ENCODE results near the gene RIPOR2.

RIPOR2 gene

DNA sequence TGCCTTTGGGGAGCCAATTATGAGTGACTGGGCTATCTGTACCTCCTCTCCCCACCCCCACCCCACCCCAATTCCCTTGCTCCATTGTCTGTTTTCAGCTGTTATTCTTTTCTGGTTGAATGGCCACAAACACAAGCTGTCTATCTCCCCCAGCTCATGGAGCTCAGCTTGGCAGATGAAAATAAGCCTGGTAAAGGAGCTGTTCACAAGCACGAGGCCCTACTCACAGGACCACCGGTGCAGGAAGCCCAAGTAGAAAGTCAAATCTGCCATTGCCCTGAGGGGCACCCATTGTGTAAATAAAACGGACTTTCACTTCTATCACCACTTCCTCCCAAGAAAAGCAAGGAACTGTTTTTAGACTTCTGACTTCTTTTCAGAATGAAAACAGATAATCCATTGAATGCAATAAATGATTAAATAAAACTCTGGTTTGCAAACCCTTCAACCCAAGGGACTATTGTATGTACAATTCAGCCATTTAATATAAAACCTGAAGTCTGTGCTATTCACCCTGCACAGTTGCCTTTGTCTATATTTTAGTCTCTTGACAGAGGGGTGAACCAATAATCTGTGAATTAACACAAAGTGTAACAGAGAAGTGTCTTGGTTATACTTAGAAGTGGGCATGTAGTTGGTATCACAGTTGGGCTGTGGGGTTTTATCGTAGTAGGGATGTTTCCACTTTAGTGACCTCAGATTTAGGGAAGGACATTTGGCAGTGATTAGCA is 27.7 kb downstream of the RIPOR2 start:
- H3K4me3 Mint-ChIP-seq = peak overlapping the region; percentile 6 to 95 (median 60)
- no peaks in the 10 kb centered on the region for H3K36me3 Mint-ChIP-seq (ENCODE audit: low read depth)
- TF ChIP-seq, protein P1, sequence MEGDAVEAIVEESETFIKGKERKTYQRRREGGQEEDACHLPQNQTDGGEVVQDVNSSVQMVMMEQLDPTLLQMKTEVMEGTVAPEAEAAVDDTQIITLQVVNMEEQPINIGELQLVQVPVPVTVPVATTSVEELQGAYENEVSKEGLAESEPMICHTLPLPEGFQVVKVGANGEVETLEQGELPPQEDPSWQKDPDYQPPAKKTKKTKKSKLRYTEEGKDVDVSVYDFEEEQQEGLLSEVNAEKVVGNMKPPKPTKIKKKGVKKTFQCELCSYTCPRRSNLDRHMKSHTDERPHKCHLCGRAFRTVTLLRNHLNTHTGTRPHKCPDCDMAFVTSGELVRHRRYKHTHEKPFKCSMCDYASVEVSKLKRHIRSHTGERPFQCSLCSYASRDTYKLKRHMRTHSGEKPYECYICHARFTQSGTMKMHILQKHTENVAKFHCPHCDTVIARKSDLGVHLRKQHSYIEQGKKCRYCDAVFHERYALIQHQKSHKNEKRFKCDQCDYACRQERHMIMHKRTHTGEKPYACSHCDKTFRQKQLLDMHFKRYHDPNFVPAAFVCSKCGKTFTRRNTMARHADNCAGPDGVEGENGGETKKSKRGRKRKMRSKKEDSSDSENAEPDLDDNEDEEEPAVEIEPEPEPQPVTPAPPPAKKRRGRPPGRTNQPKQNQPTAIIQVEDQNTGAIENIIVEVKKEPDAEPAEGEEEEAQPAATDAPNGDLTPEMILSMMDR (IDR thresholded peaks at IDR 0.05; ENCODE audit: unreplicated experiment in 3 of 3) = no peak
- H3K4me1 Mint-ChIP-seq = peaks cover 90% of the 10 kb centered on the region
- H3K27ac Mint-ChIP-seq = peak overlapping the region in 2 of 3 experiments; percentile 7 to 67
- peaks cover 7% of the 10 kb centered on the region for H3K9me3 Mint-ChIP-seq
- peaks cover 32% of the 10 kb centered on the region for H3K27me3 Mint-ChIP-seq (ENCODE audit: low read depth)

DNA sequence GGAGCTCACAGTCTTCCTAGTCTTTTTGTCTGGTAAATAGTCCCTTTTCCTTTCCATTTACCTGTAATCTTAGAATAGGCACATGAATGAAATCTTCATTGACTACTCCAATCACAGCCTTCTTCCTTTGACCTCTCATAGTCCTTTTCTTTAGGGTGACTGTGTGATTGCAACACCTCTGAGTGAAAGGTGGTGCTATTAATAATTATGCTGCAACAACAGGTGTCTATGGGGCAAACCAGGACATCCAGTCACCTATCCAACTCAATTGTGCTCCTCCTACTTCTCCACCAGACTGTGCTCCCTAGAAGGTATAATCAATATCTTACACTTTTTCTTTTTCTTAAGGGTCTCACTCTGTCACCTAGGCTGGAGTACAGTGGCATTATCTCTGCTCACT is 29.4 kb downstream of the RIPOR2 start:
- Mint-ChIP-seq H3K4me3 (no peak overlapping the region), H3K36me3 (ENCODE audit: low read depth) (no peaks in the 10 kb centered on the region), H3K9me3 (peaks cover 10% of the 10 kb centered on the region), H3K4me1 (peaks cover 79% of the 10 kb centered on the region), H3K27me3 (ENCODE audit: low read depth) (peaks cover 20% of the 10 kb centered on the region), H3K27ac (no peak overlapping the region)
- TF ChIP-seq, protein P1 (IDR thresholded peaks at IDR 0.05; ENCODE audit: unreplicated experiment in 3 of 3) = no peak

DNA sequence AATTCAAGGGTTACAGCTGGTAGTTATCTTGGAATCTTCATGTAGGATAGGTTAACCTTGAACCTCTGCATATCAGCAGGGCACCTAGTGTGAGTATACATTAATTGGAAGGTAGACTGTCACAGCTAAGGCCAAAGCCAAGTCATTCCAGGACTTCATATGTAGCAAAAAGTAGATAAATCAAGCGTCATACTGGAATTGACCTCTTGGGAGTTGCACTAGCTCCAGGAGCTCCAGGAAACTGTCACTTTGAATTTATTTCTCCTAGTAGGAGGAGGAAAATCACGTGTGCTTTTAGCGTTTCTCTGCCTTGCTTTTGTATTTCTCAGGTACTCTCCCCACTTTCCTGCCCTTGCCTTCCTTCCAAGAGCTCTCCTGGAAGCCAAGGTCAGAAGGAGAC is 30.3 kb downstream of the RIPOR2 start:
- H3K27me3 Mint-ChIP-seq (ENCODE audit: low read depth) = peaks cover 18% of the 10 kb centered on the region
- peaks cover 10% of the 10 kb centered on the region for H3K9me3 Mint-ChIP-seq
- no peaks in the 10 kb centered on the region for H3K36me3 Mint-ChIP-seq (ENCODE audit: low read depth)
- H3K4me3 Mint-ChIP-seq = no peak overlapping the region
- peaks cover 81% of the 10 kb centered on the region for H3K4me1 Mint-ChIP-seq
- TF ChIP-seq, protein P1 (IDR thresholded peaks at IDR 0.05; ENCODE audit: unreplicated experiment in 3 of 3) = no peak
- peak overlapping the region; percentile 49 to 59 (median 57) for H3K27ac Mint-ChIP-seq

DNA sequence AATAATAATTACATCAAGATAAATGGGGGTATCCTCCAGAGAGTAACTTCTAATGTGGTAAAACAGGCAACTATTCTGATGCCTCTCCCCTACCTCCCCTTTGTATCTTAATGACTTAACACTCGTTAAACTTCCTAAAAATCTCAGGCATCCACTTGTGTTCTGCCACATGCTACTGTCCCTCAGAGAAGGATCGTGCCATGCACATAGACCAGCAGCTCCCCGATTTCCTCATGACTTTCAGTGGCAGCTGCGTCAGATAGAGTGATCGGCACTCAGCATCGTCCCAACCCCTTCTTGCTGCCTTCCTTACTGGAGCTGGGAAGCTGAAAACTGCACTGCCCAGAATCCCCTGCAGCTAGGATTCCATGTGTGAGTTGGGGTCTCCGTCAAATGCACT is 32.1 kb downstream of the RIPOR2 start:
- peak overlapping the region in 1 of 3 experiments; percentile 60 for H3K4me3 Mint-ChIP-seq
- H3K36me3 Mint-ChIP-seq (ENCODE audit: low read depth) = no peaks in the 10 kb centered on the region
- peaks cover 76% of the 10 kb centered on the region for H3K4me1 Mint-ChIP-seq
- peaks cover 10% of the 10 kb centered on the region for H3K9me3 Mint-ChIP-seq
- H3K27ac Mint-ChIP-seq = peak overlapping the region in 2 of 3 experiments; percentile 46 to 62
- TF ChIP-seq, protein P1 (IDR thresholded peaks at IDR 0.05; ENCODE audit: unreplicated experiment in 3 of 3) = no peak
- peaks cover 4% of the 10 kb centered on the region for H3K27me3 Mint-ChIP-seq (ENCODE audit: low read depth)

DNA sequence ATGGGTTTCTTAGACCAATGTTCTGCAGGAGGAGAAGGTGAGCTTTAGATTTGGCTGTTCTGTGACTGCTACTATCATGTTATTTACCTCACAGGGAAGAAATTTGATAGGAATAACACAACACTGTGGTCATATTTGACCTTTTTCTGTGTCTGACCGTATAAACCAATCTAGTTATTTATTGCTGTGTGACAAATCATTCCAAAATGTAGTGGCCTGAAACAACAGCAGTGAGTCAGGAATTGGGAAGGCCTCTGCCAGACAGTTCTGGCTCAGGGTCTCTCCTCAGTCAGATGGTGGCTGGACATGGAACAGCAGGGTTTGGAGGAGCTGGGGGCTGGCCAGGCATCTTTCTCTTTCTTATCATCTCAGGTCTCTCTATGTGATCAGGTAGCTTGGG is 33.0 kb downstream of the RIPOR2 start:
- H3K36me3 Mint-ChIP-seq (ENCODE audit: low read depth) = no peaks in the 10 kb centered on the region
- TF ChIP-seq, protein P1 (IDR thresholded peaks at IDR 0.05; ENCODE audit: unreplicated experiment in 3 of 3) = no peak
- peaks cover 4% of the 10 kb centered on the region for H3K27me3 Mint-ChIP-seq (ENCODE audit: low read depth)
- peak overlapping the region in 1 of 3 experiments; percentile 34 for H3K27ac Mint-ChIP-seq
- peaks cover 73% of the 10 kb centered on the region for H3K4me1 Mint-ChIP-seq
- H3K4me3 Mint-ChIP-seq = no peak overlapping the region
- H3K9me3 Mint-ChIP-seq = peaks cover 10% of the 10 kb centered on the region

Measured in nephron (organoid).